ENCODE data around the gene PTP4A1. TPM values are rescaled to one million over a fixed set of nuclear protein-coding genes. Genes with fewer than 3 reads are reported as not detected.

PTP4A1 gene
- total RNA-seq, 1 donor from 2014 or later, result 87.9 TPM

GRCh38 chr6:63571361-63572043, 778 bp upstream of the PTP4A1 start:
- peak overlapping the region; percentile 92 for H3K27ac Mint-ChIP-seq (ENCODE audit: unreplicated experiment)
- H3K4me3 Mint-ChIP-seq (ENCODE audit: unreplicated experiment), result peak overlapping the region; percentile 85
- H3K27me3 Mint-ChIP-seq (ENCODE audit: unreplicated experiment), result peaks cover 12% of the 10 kb centered on the region
- TF ChIP-seq CTCF (IDR thresholded peaks at IDR 0.05; ENCODE audit: partially characterized antibody, unreplicated experiment), result no peak
- H3K36me3 Mint-ChIP-seq (ENCODE audit: unreplicated experiment), result peaks cover 10% of the 10 kb centered on the region
- no peak for DNase-seq
- H3K4me1 Mint-ChIP-seq (ENCODE audit: low read depth, unreplicated experiment), result peaks cover 7% of the 10 kb centered on the region
- peaks cover 15% of the 10 kb centered on the region for H3K9me3 Mint-ChIP-seq (ENCODE audit: unreplicated experiment)

GRCh38 chr6:63572747-63573075, 431 bp downstream of the PTP4A1 start:
- Mint-ChIP-seq H3K9me3 (ENCODE audit: unreplicated experiment) (peaks cover 15% of the 10 kb centered on the region), H3K27ac (ENCODE audit: unreplicated experiment) (peak overlapping the region; percentile 93), H3K36me3 (ENCODE audit: unreplicated experiment) (peaks cover 4% of the 10 kb centered on the region), H3K4me1 (ENCODE audit: low read depth, unreplicated experiment) (peaks cover 7% of the 10 kb centered on the region), H3K27me3 (ENCODE audit: unreplicated experiment) (peaks cover 12% of the 10 kb centered on the region), H3K4me3 (ENCODE audit: unreplicated experiment) (peak overlapping the region; percentile 64)
- peak; percentile 51 for DNase-seq
- no peak for TF ChIP-seq CTCF (IDR thresholded peaks at IDR 0.05; ENCODE audit: partially characterized antibody, unreplicated experiment)

GRCh38 chr6:63573076-63573898, 1.0 kb downstream of the PTP4A1 start:
- Mint-ChIP-seq H3K27ac (ENCODE audit: unreplicated experiment) (peak overlapping the region; percentile 93), H3K36me3 (ENCODE audit: unreplicated experiment) (no peaks in the 10 kb centered on the region), H3K27me3 (ENCODE audit: unreplicated experiment) (peaks cover 12% of the 10 kb centered on the region), H3K9me3 (ENCODE audit: unreplicated experiment) (peaks cover 15% of the 10 kb centered on the region), H3K4me3 (ENCODE audit: unreplicated experiment) (peak overlapping the region; percentile 91), H3K4me1 (ENCODE audit: low read depth, unreplicated experiment) (peaks cover 7% of the 10 kb centered on the region)
- TF ChIP-seq CTCF (IDR thresholded peaks at IDR 0.05; ENCODE audit: partially characterized antibody, unreplicated experiment), result peak; percentile 8
- peak; percentile 67 for DNase-seq

- peaks cover 15% of the 10 kb centered on the region for H3K9me3 Mint-ChIP-seq (ENCODE audit: unreplicated experiment)
- TF ChIP-seq CTCF (IDR thresholded peaks at IDR 0.05; ENCODE audit: partially characterized antibody, unreplicated experiment), result peak; percentile 79
- peaks cover 12% of the 10 kb centered on the region for H3K27me3 Mint-ChIP-seq (ENCODE audit: unreplicated experiment)
- peak; percentile 50 for DNase-seq
- no peaks in the 10 kb centered on the region for H3K36me3 Mint-ChIP-seq (ENCODE audit: unreplicated experiment)
- H3K4me3 Mint-ChIP-seq (ENCODE audit: unreplicated experiment), result peak overlapping the region; percentile 91
- peaks cover 7% of the 10 kb centered on the region for H3K4me1 Mint-ChIP-seq (ENCODE audit: low read depth, unreplicated experiment)
- peak overlapping the region; percentile 87 for H3K27ac Mint-ChIP-seq (ENCODE audit: unreplicated experiment)
Measured at GRCh38 chr6:63573899-63574553, 1.7 kb downstream of the PTP4A1 start.

All from glutamatergic neuron (in vitro differentiated cells).